HG03457 (cell line): ENCODE data around the gene ZBTB22.
"Not testable (repeated sequence)": the region's sequence is repeated elsewhere in the genome, so short reads cannot be mapped to it uniquely, and the experiment has no call there.

Experiments
- ATAC-seq: cut with Tn5 transposase; IDR thresholded peaks from one replicate; pipeline ENCODE4 v1.9.1; 2021; ENCODE audit warnings: moderate number of reproducible peaks; ENCODE audit not compliant: unreplicated experiment

ZBTB22 gene, protein sequence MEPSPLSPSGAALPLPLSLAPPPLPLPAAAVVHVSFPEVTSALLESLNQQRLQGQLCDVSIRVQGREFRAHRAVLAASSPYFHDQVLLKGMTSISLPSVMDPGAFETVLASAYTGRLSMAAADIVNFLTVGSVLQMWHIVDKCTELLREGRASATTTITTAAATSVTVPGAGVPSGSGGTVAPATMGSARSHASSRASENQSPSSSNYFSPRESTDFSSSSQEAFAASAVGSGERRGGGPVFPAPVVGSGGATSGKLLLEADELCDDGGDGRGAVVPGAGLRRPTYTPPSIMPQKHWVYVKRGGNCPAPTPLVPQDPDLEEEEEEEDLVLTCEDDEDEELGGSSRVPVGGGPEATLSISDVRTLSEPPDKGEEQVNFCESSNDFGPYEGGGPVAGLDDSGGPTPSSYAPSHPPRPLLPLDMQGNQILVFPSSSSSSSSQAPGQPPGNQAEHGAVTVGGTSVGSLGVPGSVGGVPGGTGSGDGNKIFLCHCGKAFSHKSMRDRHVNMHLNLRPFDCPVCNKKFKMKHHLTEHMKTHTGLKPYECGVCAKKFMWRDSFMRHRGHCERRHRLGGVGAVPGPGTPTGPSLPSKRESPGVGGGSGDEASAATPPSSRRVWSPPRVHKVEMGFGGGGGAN

DNA sequence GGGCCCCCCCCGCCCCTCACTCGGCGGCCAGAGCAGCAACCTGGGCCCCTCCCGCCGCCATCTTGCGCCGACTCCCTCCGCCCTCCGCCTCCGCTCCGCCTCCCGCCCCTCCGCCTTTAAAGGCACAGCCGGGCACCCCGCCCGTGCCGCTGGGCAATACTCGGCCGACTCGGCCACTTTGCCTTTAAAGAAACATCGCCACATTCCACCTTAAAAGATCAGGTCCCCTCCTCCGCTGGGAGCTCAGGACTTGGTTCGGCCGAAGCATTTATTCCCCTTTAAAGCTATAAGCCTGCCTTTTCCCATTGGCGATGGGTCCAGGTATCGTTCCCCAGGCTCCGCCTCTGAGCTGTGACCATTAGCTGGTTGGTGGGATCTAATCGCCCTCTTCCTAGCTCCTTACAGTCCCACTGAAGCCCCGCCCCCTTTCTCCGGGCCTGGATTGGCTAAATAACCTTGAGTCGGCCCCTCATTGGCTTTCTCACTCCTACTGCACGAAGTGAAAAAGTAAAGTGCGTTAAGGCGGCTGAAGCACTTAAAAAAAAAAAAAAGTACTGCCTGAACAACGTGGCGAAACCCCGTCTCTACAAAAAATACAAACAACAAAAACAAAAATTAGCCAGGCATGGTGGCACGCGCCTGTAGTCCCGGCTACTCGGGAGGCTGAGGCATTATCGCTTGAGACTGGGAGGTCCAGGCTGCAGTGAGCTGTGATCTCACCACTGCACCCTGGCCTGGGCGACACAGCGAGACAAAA is at the start of gene ZBTB22:
ZBTB22 (minus strand) TSS at position 76 of the 757 bp plus-strand sequence. CDS start 828 bp downstream, outside the sequence.
- ATAC-seq: no peak

DNA sequence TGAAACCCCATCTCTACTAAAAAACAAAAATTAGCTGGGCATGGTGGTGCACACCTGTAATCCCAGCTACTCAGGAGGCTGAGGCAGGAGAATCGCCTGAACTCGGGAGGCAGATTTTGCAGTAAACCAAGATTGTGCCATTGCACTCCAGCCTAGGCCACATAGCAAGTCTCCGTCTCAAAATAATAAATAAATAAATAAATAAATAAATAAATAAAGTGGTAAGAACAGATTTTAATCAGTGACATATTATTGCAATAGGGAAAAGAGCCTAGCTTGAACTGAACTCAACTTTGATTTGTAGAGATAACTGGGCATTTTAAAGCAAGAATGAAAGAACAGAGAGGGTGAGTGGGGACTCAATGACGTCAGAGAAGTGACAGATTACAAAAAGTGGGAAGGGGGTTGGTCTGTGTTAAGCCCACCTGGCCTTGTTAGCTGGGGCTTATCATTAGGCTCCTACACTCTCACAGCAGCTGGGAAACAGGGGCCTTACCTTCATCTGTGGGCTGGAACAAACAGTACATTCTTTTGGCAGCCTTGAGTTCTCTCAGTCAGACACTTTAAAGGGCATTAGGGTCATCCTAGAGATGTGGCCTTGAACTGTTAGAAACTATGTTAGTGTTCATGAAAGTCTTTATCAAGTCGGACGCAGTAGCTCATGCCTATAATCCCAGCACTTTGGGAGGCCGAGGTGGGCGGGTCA is 49.6 kb upstream of the ZBTB22 start:
- no peak for ATAC-seq

DNA sequence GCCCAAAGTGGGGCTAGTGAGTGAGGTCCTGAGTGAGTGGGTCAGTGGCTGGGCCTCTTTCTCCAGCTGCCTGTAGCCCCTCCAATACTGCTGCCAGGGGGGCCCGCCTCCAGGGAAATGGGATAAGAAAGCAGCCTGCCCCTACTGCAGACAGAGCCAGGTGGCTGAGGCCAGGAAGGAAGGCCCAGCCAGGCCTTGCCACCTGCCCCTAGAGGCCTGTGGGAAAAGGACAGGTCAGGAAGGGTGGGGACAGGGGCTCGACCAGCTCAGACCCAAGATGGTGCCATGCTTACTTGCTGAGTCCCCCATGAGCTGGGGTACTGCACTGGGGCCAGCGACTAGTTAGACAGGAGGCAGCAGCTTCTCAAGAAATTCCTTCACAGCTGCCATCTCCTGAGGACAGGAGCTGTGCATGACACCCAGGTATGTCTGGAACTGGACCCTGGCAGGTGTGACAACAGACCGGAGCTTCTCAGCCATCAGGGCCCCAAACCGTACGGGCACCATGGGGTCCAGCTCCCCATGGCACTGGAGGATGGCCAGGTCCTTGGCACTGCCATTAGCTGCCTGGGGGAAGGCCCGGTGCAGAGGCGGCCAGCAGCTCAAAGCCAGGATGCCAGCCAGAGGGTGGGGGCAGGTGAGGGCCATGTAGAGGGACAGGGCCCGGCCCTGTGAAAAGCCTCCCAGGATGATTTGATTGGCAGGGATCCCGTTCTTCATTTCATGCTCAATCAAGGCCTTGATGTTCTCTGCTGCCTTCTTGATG is 47.8 kb upstream of the ZBTB22 start:
- not testable (repeated sequence) for ATAC-seq

DNA sequence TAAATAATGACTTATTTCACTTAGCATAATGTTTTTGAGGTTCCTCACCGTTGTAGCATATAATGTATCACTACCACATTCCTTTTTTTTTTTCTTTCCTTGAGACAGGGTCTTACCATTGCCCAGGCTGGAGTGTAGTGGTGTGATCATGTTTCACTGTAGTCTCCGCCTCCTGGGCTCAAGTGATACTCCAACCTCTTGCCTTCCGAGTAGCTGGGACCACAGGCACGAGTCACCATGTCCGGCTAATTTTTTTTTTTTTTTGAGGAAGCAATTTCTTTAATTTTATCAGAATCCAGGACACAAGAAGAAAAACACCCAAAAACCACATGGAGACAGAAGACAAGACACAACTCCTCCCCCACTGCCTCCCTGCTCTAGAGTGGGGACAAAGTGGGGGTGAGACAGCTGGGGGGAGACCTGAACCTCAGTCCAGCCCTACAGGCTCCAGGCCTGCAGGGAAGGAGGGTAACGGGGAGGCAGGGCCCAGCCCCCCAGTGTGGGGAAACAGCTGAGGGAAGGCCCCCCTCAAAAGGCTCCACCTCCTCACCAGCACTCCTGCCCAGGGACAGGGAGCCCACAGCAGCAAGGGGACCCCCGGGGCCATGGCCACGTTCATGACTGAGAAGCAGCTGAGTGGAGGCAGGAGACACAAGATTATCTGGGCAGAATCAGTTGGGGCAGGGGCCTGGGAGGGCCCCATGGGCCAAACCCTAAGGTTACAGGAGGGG is 47.1 kb upstream of the ZBTB22 start:
- not testable (repeated sequence) for ATAC-seq

DNA sequence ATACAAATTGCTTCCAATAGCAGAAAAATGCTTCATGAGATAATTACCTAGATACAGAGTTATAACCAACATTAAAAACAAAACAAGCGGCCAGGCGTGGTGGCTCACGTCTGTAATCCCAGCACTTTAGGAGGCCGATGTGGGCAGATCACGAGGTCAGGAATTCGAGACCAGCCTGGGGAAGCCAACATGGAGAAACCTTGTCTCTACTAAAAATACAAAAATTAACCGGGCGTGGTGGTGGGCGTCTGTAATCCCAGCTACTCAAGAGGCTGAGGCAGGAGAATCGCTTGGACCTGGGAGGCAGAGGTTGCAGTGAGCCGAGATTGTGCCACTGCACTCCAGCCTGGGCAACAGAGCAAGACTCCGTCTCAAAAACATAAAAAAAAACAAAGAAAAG is 45.9 kb upstream of the ZBTB22 start:
- ATAC-seq: not testable (repeated sequence)

DNA sequence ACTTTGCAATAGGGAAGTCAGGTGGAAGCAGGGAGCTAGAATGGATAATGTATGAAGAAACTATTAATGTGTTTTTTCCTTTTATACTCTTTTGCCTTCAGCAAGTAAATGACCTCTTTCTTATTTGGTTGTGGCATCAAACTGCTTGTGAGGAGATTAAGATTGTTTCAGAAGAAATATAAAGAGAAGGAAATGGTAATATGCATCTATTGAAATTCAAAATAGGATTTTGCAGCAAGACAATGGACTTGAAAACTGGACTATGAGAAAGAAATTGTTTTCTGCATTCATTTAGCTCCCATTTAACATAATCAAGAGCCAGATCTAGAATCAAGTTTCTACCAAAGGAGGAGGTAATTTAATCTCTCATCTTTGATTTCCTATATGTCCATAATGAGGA is 41.8 kb upstream of the ZBTB22 start:
- ATAC-seq: no peak

DNA sequence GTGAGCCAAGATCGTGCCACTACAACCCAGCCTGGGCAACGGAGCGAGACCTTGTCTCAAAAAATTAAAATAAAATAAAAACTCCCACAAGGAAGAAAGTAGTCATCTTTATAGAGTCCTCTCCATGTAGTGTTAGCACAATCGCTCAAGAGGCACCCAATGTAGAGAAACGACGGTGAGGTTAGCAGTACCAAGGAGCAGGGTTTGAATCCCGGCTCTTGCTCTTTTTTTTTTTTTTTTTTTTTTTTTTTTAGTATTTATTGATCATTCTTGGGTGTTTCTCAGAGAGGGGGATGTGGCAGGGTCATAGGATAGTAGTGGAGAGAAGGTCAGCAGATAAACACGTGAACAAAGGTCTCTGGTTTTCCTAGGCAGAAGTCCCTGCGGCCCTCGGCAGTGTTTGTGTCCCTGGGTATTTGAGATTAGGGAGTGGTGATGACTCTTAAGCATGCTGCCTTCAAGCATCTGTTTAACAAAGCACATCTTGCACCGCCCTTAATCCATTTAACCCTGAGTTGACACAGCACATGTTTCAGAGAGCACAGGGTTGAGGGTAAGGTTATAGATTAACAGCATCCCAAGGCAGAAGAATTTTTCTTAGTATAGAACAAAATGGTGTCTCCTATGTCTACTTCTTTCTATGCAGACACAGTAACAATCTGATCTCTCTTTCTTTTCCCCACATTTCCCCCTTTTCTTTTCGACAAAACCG is 39.8 kb upstream of the ZBTB22 start:
- ATAC-seq: not testable (repeated sequence)

DNA sequence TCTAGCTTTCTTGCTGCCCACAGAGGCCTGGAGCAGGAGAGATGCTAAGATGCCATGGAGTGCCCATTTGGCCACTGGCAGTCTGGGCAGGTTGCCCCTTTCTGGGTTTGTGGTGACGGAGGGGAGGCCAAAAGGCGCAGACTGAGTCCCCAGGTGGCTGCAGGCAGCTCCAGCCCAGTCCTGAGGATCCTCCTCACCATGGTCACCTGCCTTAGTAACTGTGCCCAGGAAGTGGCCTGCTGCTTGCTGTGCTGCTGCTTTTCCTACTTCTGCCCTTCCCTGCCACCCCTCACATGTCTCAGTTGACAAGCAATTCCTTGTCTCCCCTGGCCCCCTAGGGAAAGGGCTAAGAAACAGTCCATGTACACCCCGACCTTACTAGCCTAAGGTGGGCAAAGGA is 38.8 kb upstream of the ZBTB22 start:
- no peak for ATAC-seq

DNA sequence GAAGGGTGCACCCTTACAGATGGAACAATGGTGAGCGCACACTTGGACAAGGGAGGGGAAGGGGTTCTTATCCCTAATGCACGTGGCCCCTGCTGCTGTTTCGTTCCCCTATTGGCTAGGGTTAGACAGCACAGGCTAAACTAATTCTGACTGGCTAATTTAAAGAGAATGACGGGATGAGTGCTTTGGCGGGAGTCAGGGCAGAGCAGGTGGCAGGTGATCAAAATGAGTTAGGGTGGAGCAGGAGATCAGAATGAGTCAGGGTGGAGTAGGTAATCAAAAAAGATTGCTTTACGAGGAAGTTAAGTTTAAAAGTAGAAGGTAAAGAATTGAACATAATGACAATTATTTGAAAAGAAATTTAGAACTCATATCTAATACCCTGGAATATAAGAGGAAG is 38.3 kb upstream of the ZBTB22 start:
- ATAC-seq: not testable (repeated sequence)

DNA sequence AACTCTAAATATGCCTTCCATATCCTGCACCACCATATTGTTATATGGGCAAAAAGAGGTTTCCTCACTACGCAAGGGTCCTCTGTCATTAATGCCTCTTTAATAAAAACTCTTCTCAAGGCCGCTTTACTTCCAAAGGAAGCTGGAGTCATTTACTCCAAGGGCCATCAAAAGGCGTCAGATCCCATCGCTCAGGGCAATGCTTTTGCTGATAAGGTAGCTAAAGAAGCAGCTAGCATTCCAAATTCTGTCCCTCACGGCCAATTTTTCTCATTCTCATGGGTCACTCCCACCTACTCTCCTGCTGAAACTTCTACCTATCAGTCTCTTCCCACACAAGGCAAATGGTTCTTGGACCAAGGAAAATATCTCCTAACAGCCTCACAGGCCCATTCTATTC is 30.3 kb upstream of the ZBTB22 start:
- no peak for ATAC-seq

DNA sequence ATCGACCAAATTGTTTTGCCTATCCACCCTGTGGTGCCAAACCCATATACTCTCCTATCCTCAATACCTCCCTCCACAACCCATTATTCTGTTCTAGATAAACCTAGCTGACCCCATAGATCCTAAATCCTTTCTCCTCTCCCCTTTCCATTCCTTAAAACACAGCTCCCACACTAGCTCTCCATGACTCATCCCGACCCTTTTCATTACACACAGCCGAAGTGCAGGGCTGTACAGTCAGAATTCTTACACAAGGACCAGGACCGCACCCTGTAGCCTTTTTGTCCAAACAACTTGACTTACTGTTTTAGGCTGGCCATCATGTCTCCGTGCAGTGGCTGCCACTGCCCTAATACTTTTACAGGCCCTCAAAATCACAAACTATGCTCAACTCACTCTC is 29.4 kb upstream of the ZBTB22 start:
- not testable (repeated sequence) for ATAC-seq

DNA sequence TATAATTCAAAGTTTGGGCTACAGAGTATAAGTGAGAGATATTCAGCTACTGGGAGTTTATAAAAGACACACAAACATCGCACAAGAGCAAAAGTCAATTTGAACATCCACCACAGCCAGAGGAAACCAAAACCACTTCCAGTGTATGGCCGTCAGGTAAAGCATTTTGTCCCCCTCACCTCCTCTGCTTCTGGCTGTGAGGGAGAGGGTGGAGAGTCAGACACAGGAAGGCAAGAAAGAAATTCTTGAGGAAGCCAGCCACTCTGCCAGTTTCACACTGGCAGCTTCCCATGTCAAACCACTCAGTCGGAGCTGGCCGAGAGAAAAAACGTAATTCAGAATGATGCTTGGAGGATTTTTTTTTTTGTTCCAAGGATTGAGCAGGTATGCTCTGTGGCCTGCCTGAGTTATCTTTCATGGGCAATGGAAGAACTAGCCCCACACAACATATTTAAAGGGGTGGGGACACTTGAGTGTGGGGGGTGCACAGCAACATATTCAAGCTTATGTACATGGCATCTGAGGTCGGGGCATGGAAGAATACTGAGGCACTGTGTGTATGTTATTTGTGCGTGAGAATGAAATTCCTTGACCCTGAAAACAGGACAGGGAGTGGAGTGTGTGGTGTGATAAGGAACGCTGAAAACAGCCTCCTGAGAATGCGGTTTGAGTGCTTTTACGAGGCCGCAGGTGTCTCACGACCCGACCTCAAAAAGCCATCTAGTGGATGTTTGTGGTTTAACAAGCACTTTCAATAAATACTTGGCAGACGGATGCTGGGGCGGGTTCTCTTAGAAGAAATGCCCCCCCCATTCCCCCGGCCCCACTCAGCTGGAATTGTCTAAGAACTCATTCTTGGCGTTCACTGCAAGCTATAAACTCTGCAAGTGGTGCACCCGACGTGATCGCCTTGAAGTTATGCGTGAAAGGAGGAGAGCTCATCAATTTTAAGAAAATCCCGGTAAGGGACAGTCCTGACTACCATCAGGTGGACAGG is 27.5 kb upstream of the ZBTB22 start:
- ATAC-seq: no peak

DNA sequence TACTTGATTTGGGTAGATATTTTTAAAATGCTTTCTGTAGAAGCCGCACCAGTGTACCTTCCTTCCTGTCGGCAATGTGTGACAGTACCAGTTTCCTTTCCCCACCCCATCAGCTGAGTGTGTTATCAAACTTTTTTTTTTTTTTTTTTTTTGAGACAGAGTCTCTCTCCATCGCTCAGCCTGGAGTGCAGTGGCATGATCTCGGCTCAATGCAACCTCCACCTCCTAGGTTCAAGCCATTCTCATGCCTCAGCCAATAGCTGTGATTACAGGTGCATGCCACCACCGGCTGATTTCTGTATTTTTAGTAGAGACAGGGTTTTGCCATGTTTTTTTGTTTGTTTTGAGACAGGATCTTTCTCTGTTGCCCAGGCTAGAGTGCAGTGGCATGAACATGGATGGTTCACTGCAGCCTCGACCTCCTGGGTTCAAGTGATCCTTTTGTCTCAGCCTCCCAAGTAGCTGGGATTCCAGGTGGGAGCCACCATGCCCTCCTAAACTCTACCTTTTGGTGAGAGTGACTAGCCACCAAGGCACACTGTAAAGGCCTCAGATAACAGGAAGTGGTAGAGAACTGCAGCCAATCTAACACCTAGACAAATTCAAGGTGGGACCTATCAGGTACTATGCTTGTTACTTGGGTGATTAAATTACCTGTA is 26.5 kb upstream of the ZBTB22 start:
- no peak for ATAC-seq

DNA sequence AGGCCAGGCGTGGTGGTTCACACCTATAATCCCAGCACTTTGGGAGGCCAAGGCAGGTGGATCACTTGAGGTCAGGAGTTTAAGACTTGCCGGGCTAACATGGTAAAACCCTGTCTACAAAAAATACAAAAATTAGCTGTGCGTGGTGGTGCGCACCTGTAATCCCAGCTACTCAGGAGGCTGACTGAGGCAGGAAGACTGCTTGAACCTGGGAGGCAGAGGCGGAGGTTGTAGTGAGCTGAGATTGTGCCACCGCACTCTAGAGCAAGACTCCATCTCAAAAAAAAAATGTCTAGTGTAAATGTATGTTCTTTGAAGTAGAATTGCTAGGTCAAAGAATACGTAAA is 26.0 kb upstream of the ZBTB22 start:
- ATAC-seq: not testable (repeated sequence)

DNA sequence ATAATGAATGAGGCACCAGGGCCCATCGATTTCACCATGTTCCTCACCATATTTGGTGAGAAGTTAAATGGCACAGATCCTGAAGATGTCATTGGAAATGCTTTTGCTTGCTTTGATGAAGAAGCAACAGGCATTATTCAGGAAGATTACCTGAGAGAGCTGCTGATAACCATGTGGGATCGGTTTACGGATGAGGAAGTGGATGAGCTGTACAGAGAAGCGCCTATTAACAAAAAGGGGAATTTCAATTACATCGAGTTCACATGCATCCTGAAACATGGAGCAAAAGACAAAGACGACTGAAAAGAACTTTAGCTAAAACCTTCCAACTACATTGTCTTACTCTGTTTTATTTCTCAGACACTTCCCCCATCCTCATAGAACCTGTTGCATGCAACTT is 21.6 kb upstream of the ZBTB22 start:
- no peak for ATAC-seq

DNA sequence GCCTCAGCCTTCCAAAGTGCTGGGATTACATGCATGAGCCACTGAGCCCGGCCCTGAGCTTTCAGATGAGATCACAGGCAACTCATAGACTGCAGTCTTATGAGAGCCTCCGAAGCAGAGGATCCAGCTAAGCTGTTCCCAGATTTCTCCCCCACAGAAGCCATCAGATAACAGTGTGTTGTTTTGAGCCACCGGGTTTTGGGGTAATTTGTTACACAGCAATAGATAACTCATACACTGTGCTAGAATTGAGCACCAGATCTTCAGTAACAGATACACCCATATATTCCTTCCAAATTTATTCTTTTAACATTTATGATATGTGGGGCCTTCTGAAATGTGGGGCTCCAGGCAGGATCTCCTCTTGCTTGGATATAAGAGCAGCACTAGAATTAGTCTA is 19.0 kb upstream of the ZBTB22 start:
- no peak for ATAC-seq

DNA sequence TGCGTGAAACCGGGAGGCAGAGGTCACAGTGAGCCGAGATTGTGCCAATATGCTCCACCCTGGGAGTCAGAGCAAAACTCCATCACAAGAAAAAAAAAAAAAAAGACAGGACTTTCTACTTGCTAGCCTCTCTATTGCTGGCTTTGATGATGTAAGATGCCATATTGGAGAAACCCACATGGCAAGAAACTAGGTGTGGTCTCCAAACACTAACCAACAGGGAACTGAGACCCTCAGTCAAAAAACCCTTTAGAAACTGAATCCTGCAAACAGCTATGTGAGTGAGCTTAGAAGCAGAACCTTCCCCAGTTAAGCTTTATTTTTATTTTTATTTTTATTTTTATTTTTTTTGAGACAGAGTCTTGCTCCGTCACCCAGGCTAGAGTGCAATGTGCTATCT is 18.4 kb upstream of the ZBTB22 start:
- no peak for ATAC-seq
